Stromal cell of bone marrow (primary cell): Measurements from ENCODE around the gene NXF1.
"Not testable (repeated sequence)": the region's sequence is repeated elsewhere in the genome, so short reads cannot be mapped to it uniquely, and the experiment has no call there.

Experiments
- DNase-seq: peaks from one replicate; pipeline ENCODE4 v3.0.0-alpha.2; 2012; ENCODE audit warnings: low read depth

Gene NXF1

DNA sequence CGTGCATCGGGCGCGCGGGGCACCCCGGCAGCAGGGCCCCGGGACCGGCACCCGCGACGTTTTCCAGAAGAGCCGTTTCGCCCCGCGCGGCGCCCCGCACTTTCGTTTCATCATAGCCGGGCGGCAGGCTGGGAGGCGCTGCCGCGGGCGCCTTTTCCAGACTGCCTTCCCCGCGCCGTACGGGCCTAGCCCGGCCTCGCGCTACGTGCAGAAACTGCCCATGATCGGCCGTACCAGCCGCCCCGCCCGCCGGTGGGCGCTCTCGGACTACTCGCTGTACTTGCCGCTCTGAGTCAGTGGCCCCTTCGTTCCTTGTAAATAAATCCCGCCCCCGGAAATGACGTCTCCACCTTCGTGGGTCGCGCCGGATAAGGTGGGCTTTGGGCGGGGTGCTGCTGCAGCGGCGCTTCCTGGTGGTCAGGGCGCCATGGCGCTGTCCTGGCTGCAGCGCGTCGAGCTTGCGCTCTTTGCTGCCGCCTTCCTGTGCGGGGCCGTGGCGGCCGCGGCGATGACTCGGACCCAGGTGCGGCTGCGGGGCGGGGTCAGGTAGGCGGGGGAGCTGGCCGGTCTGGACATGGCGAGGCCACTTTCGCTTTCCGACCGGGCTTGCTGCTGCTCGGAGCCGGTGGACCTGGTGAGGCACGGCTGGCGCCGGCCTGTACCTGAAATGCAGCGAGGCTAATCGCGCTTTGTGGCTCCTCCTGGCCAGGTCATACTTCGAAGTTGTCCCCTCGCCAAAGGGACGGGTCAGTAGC, 18.1 kb downstream of the NXF1 start, which contains the start of gene TMEM179B:
TMEM179B (plus strand) TSS at position 398 of the 755 bp plus-strand sequence; CDS start at position 428, 30 bp downstream.
- peak; percentile 96 for DNase-seq

- DNase-seq: peak; percentile 67
Observed at GRCh38 chr11:62786318-62787004, 18.8 kb downstream of the NXF1 start.

DNA sequence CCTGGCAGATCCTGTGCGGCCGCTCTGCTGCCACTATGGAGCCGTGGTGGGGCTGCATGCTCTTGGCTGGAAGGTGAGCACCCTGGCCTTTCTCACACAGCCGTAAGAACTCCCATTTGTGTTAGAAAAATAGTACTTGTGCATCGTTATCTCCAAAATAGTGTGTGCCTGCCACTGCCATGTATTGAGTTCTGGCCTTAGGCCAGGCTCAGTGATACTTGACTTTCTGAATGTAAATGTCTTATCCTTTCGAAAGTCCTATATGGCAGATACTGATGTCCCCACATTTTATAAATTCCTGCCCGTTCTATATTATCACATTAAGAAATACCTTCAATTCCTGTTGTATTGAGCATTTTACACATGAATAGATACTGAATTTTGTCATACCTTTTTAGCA, 22.5 kb downstream of the NXF1 start:
- no peak for DNase-seq

- no peak for DNase-seq
Observed at GRCh38 chr11:62778441-62778840, 26.8 kb downstream of the NXF1 start.

DNA sequence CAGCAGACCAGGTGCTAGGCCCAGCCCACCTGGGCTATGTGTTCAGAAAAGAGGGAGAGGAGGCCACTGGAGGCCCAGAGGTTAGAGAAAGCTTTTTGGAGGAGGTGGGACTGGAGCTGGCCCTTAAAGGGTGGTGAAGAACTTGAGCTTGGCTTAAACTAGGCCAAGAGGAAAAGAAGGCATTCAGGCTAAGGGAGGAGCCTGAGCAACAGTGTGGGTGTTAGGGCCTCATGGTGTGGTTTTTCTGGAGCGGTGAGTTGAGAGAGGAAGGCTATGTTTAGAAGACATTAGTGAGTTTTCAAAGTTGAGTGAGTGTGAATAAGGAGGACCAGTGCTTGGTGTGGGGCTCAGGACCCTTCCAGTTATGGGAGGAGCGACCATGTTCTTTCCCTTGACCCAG, 27.9 kb downstream of the NXF1 start:
- no peak for DNase-seq

DNA sequence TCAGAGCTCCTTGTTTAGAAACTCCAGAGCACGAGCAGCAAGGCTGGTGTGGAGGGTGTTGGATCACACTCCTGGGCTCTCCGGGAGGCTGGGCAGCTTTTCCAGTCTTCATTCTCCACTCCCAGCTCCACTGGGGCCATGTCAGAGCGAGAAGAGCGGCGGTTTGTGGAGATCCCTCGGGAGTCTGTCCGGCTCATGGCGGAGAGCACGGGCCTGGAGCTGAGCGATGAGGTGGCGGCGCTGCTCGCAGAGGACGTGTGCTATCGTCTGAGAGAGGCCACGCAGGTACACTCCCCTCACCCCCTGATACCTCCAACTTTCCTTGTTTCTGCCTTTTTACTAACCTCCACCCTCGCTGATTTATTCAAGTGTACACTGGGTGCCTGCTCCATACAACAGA, 29.6 kb downstream of the NXF1 start:
- no peak for DNase-seq

- no peak for DNase-seq
Observed at GRCh38 chr11:62774407-62774806, 30.8 kb downstream of the NXF1 start.

- peak; percentile 96 for DNase-seq
Observed at GRCh38 chr11:62771144-62772021, 33.9 kb downstream of the NXF1 start, which contains the start of gene TAF6L. TAF6L (plus strand) TSS chr11:62771396; CDS start chr11:62775784, 4,388 bp downstream.

DNA sequence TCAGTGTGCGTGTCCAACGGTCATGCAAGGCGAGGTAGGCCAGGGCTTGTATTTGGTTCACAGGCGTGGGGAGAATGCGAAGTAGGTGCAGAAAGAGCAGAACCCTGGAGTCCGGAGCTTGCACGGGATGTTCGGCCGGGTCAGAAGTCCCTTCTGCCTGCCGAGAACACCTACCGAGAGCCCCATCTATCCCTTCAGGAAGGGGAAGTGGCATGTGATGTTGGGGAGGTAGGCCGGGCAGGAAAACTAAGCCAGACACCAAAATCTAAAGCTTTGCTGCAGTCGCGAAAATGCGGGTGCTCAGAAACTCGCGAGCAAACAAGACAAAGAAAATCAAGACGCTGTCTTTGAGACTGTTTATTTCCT, 34.5 kb downstream of the NXF1 start:
- no peak for DNase-seq

DNA sequence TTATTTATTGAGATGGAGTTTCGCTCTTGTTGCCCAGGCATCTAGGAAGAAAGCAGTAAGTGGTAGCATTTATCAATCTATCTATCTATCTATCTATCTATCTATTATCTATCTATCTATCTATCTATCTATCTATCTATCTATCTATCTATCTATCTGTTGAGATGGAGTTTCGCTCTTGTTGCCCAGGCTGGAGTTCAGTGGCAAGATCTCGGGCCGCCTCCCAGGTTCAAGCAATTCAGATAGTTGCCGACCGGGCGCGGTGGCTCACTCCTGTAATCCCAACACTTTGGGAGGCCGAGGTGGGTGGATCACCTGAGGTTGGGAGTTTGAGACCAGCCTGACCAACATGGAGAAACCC, 44.4 kb downstream of the NXF1 start:
- not testable (repeated sequence) for DNase-seq

- DNase-seq: no peak
Observed at GRCh38 chr11:62757846-62758788, 47.1 kb downstream of the NXF1 start.

DNA sequence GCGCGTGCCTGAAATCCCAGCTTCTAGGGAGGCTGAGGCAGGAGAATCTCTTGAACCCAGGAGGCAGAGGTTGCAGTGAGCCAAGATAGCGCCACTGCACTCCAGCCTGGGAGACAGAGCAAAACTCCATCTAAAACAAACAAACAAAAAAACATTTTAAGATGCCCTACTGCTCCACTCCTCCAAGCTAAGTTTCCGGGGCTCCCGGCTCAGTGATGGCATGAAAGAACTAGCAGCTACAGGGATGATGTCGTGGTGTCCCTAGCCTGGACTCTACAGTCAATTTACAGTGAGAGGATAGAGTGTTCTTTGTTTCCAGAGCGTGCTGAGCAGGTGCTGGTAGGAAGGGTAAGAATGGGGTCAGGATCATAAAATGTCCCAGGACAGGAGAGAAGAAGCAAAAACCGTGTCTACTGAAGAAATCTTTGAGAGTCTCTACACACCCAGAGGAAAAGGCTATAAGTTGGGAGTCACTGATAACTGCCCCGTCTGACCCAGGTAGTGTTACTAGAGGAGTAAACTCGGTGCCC, 50.1 kb downstream of the NXF1 start:
- no peak for DNase-seq

- peak; percentile 99 for DNase-seq
Observed at GRCh38 chr11:62753736-62754603, 51.3 kb downstream of the NXF1 start, which contains the start of gene ZBTB3. ZBTB3 (minus strand) TSS chr11:62754160; CDS start chr11:62753664, 496 bp downstream.

GRCh38 chr11:62752994-62753735, 52.1 kb downstream of the NXF1 start:
- no peak for DNase-seq

DNA sequence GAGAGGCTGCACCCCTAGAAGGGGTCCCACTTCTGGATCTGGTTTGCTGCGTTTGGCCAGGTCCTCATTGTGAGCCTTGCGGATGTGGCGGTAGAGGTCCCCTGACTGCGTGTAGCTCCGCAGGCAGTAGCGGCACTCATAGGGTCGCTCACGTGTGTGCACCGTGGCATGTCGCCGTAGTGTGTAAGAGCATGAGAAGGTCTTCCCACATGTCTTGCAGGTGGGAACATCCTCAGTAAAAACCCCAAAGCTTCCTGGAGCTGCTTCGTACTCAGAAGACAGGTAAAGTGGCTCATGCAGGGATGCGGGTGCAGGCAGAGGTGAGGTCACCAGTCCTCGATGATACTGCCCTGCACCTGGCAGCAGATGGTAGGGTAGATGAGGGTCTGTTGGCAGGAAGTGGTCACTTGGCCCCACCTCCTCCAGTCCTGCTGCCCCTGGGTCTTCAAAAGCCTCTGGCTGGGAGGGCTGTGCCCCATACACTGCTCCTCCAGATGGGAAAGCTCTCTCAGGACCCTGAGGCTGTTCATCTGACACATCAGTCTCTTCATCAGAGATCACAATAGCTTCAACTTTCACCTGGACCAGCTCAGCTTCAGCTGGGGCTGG, 53.0 kb downstream of the NXF1 start:
- no peak for DNase-seq

GRCh38 chr11:62749931-62750330, 55.3 kb downstream of the NXF1 start:
- DNase-seq: not testable (repeated sequence)

GRCh38 chr11:62747475-62748160, 57.6 kb downstream of the NXF1 start:
- DNase-seq: no peak
